Smooth muscle cell (in vitro differentiated cells): ENCODE results near the gene EPHA6. TPM values are rescaled to one million over a fixed set of nuclear protein-coding genes. Genes with fewer than 3 reads are reported as not detected.

ENCODE experiments used
- DNase-seq: peaks from one replicate; lab custom pipeline; 2025; ENCODE audit not compliant: unreplicated experiment; lab: John Stamatoyannopoulos, UW
- H2AFZ ChIP-seq: fragments of 200-600 bp; sonication (generic); 2 replicates; pipeline ENCODE4 v1.6.0; 2016; ENCODE audit warnings: antibody characterized with exemption, low read depth, mild to moderate bottlenecking
- H3F3A ChIP-seq: fragments of 200-600 bp; sonication (generic); 2 replicates; pipeline ENCODE4 v1.6.0; 2017; ENCODE audit warnings: antibody characterized with exemption, low read depth
- H3K27ac ChIP-seq: fragments of 200-600 bp; sonication (generic); 2 replicates; pipeline ENCODE4 v1.5.1; 2016; ENCODE audit warnings: low read depth, mild to moderate bottlenecking
- H3K27me3 ChIP-seq: fragments of 200-600 bp; sonication (generic); 2 replicates; pipeline ENCODE4 v1.6.1; 2016; ENCODE audit warnings: low read depth, mild to moderate bottlenecking
- H3K36me3 ChIP-seq: fragments of 200-600 bp; sonication (generic); 2 replicates; pipeline ENCODE4 v1.5.1; 2016; ENCODE audit warnings: low read depth
- H3K4me1 ChIP-seq: fragments of 200-600 bp; sonication (generic); 2 replicates; pipeline ENCODE4 v1.5.1; 2016; ENCODE audit warnings: low read depth
- H3K4me2 ChIP-seq: fragments of 200-600 bp; sonication (generic); 2 replicates; pipeline ENCODE4 v1.6.0; 2016; ENCODE audit warnings: mild to moderate bottlenecking
- H3K4me3 ChIP-seq: fragments of 200-600 bp; sonication (generic); 2 replicates; pipeline ENCODE4 v1.5.1; 2016; ENCODE audit warnings: mild to moderate bottlenecking
- H3K79me2 ChIP-seq: fragments of 200-600 bp; sonication (generic); 2 replicates; pipeline ENCODE4 v1.6.0; 2016; ENCODE audit warnings: low read depth, mild to moderate bottlenecking
- H3K9ac ChIP-seq: fragments of 200-600 bp; sonication (generic); 2 replicates; pipeline ENCODE4 v1.6.0; 2016; ENCODE audit warnings: low read depth
- H3K9me3 ChIP-seq: fragments of 200-600 bp; sonication (generic); replicated peaks from 2 replicates; pipeline ENCODE4 v1.5.1; 2016; ENCODE audit warnings: low read depth
- H4K20me1 ChIP-seq: fragments of 200-600 bp; sonication (generic); 2 replicates; pipeline ENCODE4 v1.6.0; 2016; ENCODE audit warnings: low read depth
- WGBS: methylation state at CpG from one replicate; pipeline ENCODE4 v1.1.7; 2016; ENCODE audit warnings: low lambda C conversion rate; 5-methylcytosine and 5-hydroxymethylcytosine counted together
- polyA plus RNA-seq: library from polyadenylated mRNA; unstranded; fragments of >200 nt; fragmentation: Nextera tagmentation; extraction: Ambion mirVana; gene quantifications from 2 replicates; pipeline ENCODE4 v1.2.1, GENCODE V29; 2016
- total RNA-seq: library from RNA; depleted of rRNA; stranded (reverse); fragments of >200 nt; gene quantifications from 2 replicates; pipeline ENCODE4 v1.2.3, GENCODE V29; 2014
- TF ChIP-seq, protein P1 (sequence below): fragments of 200-600 bp; sonication (generic); IDR thresholded peaks from 2 replicates; pipeline ENCODE4 v1.5.1; 2017; ENCODE audit warnings: borderline replicate concordance, mild to moderate bottlenecking, antibody characterized with exemption; ENCODE audit not compliant: insufficient read depth, poor library complexity, severe bottlenecking

EPHA6 gene
- total RNA-seq (0.13 and 0.36 TPM in 2 replicates), polyA plus RNA-seq (0.51 TPM in 1 of 2 replicates, not detected in the other)

DNA sequence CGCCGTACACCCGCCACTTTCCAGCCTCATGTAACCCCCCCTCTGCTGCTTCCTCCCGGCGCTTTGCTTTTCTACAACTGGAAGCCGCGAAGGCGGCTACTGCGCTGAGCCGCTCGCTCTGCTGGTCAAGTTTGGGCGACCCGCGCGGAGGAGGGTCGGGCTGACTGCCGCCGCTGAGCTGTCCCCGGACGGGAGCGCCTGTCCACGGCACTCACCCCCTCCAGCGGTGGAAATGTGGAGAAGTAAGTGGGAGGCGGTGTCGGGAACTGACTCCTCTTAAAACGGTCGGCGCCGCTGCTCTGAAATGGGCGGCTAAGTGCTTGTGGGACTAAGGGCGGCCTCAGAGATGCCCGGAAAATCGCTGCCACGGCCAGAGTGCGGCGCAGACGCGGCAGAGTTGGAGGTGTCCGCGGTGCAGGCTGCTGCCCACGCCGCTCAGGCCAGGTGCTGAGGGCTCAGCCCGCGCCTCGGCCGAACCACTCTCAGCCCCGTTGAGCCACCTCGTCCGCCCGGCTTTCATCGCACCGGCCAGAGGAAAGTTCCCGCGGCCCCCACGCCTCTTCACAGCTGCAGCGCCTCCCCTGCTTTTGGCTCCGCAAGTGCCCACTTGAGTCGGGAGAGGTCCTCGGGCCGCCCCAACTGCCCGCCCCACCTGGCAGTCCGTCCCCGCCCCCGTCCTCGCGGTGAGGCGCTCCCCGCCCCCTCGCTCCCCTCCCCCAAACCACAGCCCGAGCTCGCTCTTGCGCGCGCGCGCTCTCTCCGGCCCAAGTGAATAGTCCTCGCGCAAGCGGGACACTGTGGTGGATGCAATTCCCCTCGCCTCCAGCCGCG lies at the start of gene EPHA6:
Gene EPHA6 (plus strand): TSS at position 775 of the 831 bp plus-strand sequence.
- H3K9ac ChIP-seq: no peak within 1 kb of the TSS
- H4K20me1 ChIP-seq: no peaks in the 10 kb centered on the region
- H3K79me2 ChIP-seq: no peaks in the 10 kb centered on the region
- H3F3A ChIP-seq: no peaks in the 10 kb centered on the region
- no peaks in the 10 kb centered on the region for H3K9me3 ChIP-seq
- TF ChIP-seq, protein P1, sequence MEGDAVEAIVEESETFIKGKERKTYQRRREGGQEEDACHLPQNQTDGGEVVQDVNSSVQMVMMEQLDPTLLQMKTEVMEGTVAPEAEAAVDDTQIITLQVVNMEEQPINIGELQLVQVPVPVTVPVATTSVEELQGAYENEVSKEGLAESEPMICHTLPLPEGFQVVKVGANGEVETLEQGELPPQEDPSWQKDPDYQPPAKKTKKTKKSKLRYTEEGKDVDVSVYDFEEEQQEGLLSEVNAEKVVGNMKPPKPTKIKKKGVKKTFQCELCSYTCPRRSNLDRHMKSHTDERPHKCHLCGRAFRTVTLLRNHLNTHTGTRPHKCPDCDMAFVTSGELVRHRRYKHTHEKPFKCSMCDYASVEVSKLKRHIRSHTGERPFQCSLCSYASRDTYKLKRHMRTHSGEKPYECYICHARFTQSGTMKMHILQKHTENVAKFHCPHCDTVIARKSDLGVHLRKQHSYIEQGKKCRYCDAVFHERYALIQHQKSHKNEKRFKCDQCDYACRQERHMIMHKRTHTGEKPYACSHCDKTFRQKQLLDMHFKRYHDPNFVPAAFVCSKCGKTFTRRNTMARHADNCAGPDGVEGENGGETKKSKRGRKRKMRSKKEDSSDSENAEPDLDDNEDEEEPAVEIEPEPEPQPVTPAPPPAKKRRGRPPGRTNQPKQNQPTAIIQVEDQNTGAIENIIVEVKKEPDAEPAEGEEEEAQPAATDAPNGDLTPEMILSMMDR: peak; percentile 25
- H3K4me3 ChIP-seq: peak within 1 kb of the TSS; percentile 78
- WGBS: 1% methylated on average over 76 of the region's 83 CpGs
- DNase-seq: peak; percentile 22
- H3K4me2 ChIP-seq: peak within 1 kb of the TSS; percentile 93
- H3K27ac ChIP-seq: no peak within 1 kb of the TSS
- peaks cover 44% of the 10 kb centered on the region for H3K27me3 ChIP-seq
- H3K4me1 ChIP-seq: no peaks in the 10 kb centered on the region
- H3K36me3 ChIP-seq: no peaks in the 10 kb centered on the region
- H2AFZ ChIP-seq: peak within 1 kb of the TSS; percentile 98

DNA sequence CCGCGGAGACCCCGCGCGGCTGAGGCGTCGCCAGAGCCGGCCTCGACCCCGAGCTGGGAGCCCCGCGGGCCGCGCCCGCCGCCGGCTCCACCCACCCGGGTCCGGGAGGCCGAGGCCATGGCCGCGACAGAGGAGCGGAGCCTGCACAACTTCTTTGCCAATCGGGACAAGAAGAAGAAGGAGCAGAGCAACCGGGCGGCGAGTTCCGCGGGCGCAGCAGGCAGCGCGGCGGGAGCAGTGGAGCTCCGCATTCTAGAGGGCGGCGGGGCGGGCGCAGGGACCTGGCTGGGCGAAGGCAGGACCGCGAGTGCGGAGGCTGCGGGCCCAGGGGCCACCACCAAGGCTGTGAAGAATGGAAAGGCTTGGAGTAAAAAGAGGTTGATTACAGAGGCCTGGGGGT lies 37.6 kb upstream of the EPHA6 start:
- WGBS: 98% methylated on average over 43 of the region's 43 CpGs
- H3K4me3 ChIP-seq: no peak overlapping the region
- H3K36me3 ChIP-seq: no peaks in the 10 kb centered on the region
- H3K27ac ChIP-seq: no peak overlapping the region
- H3K9me3 ChIP-seq: no peaks in the 10 kb centered on the region
- H3K4me1 ChIP-seq: no peaks in the 10 kb centered on the region
- H3K79me2 ChIP-seq: no peaks in the 10 kb centered on the region
- DNase-seq: no peak
- no peak overlapping the region for H2AFZ ChIP-seq
- H3K27me3 ChIP-seq: no peaks in the 10 kb centered on the region
- no peaks in the 10 kb centered on the region for H3F3A ChIP-seq
- H4K20me1 ChIP-seq: no peaks in the 10 kb centered on the region
- no peak overlapping the region for H3K4me2 ChIP-seq
- TF ChIP-seq, protein P1: no peak
- no peak overlapping the region for H3K9ac ChIP-seq

- Histone ChIP-seq H3K79me2 (no peaks in the 10 kb centered on the region), H3K27ac (no peak overlapping the region), H3K9me3 (no peaks in the 10 kb centered on the region), H3K27me3 (no peaks in the 10 kb centered on the region), H3F3A (no peaks in the 10 kb centered on the region), H3K4me3 (no peak overlapping the region), H2AFZ (no peak overlapping the region), H3K4me2 (no peak overlapping the region), H3K9ac (no peak overlapping the region), H3K36me3 (no peaks in the 10 kb centered on the region), H3K4me1 (no peaks in the 10 kb centered on the region), H4K20me1 (no peaks in the 10 kb centered on the region)
- DNase-seq: no peak
- TF ChIP-seq, protein P1: peak; percentile 18
- 81% methylated on average over 6 of the region's 6 CpGs for WGBS
These were observed 34.6 kb upstream of the EPHA6 start for GRCh38 chr3:96779810-96780209.
